ENCODE data around the gene MORN1. TPM values are rescaled to one million over a fixed set of nuclear protein-coding genes. Genes with fewer than 3 reads are reported as not detected.
A peak's percentile ranks its signal among the peaks of the same experiment; 100 is the strongest.

MORN1 gene
- total and polyA plus RNA-seq, 8 donors: 4.7 to 9.3 (median 5.3) TPM

DNA sequence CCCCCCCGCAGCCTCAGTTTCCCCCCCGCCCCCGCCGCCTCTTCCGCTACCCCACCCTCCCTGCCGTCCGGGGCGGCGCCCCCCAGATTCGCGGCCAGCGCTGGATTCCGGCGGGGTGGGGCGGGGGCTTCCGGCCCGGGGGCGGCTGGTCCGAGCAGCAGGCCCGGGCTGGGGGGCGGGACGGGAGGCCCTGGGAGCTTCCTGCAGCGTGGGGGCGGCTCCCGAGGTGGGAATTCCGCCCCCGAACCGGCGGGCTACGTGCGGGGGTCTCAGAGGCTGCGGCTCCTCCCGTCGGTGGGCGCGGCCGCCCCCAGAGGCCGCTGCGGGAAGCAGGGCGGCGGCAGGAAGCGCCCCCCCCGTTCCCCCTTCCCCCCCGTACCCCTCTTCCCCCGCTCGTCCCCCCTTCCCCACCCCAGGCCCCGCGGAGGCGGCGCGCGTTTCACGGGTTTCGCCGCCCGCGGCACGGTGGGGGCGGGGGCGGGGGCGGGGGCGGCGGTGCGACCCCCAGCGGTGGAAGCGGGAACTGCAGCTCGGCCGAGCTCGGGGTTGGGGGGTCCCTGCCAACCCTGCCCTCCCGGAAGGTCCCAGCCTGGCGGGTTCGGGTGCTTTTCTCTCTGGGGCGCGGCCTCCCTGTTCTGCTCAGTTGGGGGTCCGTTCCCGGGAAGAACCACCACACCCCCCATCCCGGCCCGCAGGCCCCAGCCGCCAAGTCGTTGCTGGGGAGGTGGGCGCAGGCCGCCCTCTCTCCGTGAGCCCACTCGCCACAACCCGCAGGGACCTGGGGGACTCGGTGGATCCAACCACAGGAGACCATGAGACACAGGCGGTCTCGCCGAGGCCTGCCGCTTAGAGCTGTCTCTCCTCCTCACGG is 76.3 kb downstream of the MORN1 start:
- ATAC-seq: peak; percentile 50 to 65 (median 56)
- TF ChIP-seq, protein P1, sequence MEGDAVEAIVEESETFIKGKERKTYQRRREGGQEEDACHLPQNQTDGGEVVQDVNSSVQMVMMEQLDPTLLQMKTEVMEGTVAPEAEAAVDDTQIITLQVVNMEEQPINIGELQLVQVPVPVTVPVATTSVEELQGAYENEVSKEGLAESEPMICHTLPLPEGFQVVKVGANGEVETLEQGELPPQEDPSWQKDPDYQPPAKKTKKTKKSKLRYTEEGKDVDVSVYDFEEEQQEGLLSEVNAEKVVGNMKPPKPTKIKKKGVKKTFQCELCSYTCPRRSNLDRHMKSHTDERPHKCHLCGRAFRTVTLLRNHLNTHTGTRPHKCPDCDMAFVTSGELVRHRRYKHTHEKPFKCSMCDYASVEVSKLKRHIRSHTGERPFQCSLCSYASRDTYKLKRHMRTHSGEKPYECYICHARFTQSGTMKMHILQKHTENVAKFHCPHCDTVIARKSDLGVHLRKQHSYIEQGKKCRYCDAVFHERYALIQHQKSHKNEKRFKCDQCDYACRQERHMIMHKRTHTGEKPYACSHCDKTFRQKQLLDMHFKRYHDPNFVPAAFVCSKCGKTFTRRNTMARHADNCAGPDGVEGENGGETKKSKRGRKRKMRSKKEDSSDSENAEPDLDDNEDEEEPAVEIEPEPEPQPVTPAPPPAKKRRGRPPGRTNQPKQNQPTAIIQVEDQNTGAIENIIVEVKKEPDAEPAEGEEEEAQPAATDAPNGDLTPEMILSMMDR (IDR thresholded peaks at IDR 0.05): peak; percentile 97
- no peaks in the 10 kb centered on the region for H3K27me3 ChIP-seq
- H3K27ac ChIP-seq: peak overlapping the region; percentile 18 to 76 (median 61)
- H3K36me3 ChIP-seq: no peaks in the 10 kb centered on the region
- 10 to 19% methylated on average over 46 to 89 of the region's 91 CpGs for WGBS, 2 donors
- intact Hi-C loops (cut with DNase I): loop anchor here in 1 of 3 donors (5.0 kb wide), 1 partner anchor 118 kb away; no protein-coding TSS in a partner anchor
- H3K9me3 ChIP-seq: no peaks in the 10 kb centered on the region
- FAIRE-seq: no peak
- H3K4me3 ChIP-seq: peak overlapping the region; percentile 53 to 80 (median 74)
- peak in 3 of 6 donors; percentile 35 to 82 (median 44) for DNase-seq
- no peaks in the 10 kb centered on the region for H3K4me1 ChIP-seq

DNA sequence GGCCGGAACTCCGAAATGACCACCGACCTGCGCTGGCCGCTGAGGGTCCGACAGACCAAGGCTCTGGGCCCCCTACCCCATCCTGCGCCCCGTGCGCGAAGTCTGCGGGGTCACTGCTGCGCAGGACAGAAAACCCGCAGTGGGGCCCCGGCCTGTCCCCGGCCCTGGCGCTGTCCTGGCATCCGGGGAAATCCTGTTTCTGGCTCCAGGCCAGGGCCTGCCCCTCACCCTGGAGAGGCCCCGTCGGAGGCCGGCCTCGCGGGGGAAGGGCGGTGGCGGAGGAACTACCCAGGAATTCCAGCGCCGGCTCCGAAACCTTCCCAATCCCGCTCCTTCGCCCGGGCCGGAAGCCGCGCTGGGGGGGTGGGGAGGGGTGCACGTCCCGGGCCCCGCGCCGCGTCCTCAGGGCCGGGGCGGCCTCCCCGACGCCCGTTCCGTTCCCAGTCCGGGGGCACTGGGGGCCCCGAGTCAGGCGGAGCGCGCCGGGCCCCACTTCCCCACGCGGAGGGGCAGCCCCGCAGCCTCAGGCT is 77.0 kb downstream of the MORN1 start:
- DNase-seq (peak in 4 of 6 donors; percentile 50 to 78 (median 69)), FAIRE-seq (no peak), ATAC-seq (peak; percentile 8 to 49 (median 44))
- Histone ChIP-seq H3K4me1 (no peaks in the 10 kb centered on the region), H3K4me3 (peak overlapping the region; percentile 53 to 80 (median 74)), H3K27ac (peak overlapping the region; percentile 18 to 76 (median 61)), H3K27me3 (no peaks in the 10 kb centered on the region), H3K9me3 (no peaks in the 10 kb centered on the region), H3K36me3 (no peaks in the 10 kb centered on the region)
- TF ChIP-seq, protein P1 (IDR thresholded peaks at IDR 0.05): no peak
- 22 to 38% methylated on average over 35 to 54 of the region's 54 CpGs for WGBS, 2 donors
- intact Hi-C loops (cut with DNase I): loop anchor here in 1 of 3 donors (5.0 kb wide), 1 partner anchor 117 kb away; no protein-coding TSS in a partner anchor

DNA sequence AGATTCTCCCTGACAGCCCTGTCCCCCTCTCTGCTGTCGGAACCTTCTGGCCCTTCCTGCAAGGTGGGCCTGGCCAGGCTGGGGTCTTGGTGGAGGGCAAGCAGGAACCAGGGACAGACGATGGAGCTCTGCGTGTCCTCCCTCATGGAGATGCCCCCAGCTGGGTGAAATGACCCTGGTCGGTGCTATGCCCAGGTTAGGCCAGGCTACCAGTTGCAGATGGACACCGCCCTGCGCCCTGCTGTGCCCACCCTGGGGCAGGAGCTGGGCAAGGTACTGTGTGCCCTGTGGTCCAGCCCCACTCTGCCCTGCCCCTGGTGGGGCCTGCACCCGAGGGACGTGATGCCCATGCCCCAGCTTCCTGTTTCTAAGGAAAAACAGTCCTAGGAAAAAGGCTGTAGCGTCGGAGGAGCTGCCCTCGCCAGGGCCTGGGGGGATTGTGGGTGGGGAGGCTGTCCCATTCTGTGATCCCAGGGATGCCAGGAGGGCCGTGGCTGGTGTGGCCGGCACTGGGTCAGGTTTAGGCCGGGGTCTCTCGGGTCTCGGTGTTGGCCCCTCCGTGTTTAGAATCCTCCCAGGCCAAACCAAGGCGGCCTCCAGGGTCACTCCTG is 77.6 kb downstream of the MORN1 start:
- Histone ChIP-seq H3K4me3 (peak overlapping the region in 1 of 4 donors; percentile 80), H3K9me3 (no peaks in the 10 kb centered on the region), H3K27me3 (no peaks in the 10 kb centered on the region), H3K27ac (peak overlapping the region in 3 of 4 donors; percentile 55 to 76 (median 67)), H3K36me3 (no peaks in the 10 kb centered on the region), H3K4me1 (no peaks in the 10 kb centered on the region)
- FAIRE-seq: no peak
- no peak for DNase-seq
- 78 to 79% methylated on average over 18 of the region's 18 CpGs for WGBS, 2 donors
- intact Hi-C loops (cut with DNase I): loop anchor here in 1 of 3 donors (5.0 kb wide), 1 partner anchor 116 kb away; no protein-coding TSS in a partner anchor
- no peak for ATAC-seq
- TF ChIP-seq, protein P1 (IDR thresholded peaks at IDR 0.05): no peak

DNA sequence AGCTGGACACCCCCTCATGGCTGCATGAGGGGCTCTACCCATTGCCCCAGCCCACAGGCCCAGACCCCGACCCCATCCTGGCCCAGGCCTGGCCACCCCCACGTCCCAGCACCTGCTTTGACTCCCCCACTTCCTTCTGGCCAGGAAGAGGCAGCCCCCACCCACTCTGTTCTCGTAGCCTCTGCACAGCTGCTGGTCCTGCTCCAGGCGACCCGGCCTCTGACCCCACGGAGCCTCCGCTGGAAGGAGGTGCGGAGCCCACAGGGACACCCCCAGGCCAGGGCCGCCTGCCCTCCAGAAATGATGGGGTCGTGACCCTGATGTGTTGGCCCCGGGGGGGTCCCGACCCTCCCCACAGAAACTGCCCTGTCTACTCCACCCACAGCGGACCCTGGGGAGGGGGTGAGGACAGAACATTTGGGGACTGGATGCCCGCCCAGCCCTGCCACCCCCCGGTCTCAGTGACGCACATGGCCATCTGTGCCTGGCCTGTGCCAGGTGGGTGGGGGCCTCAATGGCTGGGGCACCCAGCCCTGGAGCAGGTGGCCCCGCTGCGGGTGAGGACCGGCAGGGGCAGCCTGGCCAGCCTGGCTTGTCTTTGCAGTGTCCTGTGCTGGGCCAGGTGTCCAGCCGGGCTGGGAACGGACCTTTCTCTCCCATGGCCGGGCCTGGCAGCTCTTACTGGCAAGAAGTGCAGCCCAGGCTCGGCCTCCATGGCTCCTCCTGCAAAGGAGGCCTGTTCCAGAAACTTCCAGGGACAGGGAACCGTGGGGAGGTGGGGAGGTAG is 78.6 kb downstream of the MORN1 start:
- peak in 2 of 4 donors; percentile 4 to 5 for ATAC-seq
- WGBS, 2 donors: 62 to 64% methylated on average over 23 to 24 of the region's 24 CpGs

More for the DNA sequence above, 78.6 kb downstream of the MORN1 start:
- TF ChIP-seq, protein P1 (IDR thresholded peaks at IDR 0.05): no peak
- peaks cover 0 to 6% (median 4%) of the 10 kb centered on the region in 3 donors for H3K36me3 ChIP-seq
- intact Hi-C loops (cut with DNase I): loop anchor here in 1 of 3 donors (5.0 kb wide), 1 partner anchor 115 kb away; no protein-coding TSS in a partner anchor
- no peak for FAIRE-seq
- H3K4me1 ChIP-seq: no peaks in the 10 kb centered on the region
- no peaks in the 10 kb centered on the region for H3K27me3 ChIP-seq
- DNase-seq: no peak
- H3K4me3 ChIP-seq: no peak overlapping the region
- H3K27ac ChIP-seq: peak overlapping the region in 1 of 4 donors; percentile 55
- H3K9me3 ChIP-seq: no peaks in the 10 kb centered on the region

All from pancreas (tissue), 10 donors.